ENCODE results near the gene RAB40C. TPM values are rescaled to one million over a fixed set of nuclear protein-coding genes. Genes with fewer than 3 reads are reported as not detected.
A peak's percentile ranks its signal among the peaks of the same experiment; 100 is the strongest.

RAB40C gene
- total RNA-seq, 1 donor from 2014 or later: 20.0 TPM

DNA sequence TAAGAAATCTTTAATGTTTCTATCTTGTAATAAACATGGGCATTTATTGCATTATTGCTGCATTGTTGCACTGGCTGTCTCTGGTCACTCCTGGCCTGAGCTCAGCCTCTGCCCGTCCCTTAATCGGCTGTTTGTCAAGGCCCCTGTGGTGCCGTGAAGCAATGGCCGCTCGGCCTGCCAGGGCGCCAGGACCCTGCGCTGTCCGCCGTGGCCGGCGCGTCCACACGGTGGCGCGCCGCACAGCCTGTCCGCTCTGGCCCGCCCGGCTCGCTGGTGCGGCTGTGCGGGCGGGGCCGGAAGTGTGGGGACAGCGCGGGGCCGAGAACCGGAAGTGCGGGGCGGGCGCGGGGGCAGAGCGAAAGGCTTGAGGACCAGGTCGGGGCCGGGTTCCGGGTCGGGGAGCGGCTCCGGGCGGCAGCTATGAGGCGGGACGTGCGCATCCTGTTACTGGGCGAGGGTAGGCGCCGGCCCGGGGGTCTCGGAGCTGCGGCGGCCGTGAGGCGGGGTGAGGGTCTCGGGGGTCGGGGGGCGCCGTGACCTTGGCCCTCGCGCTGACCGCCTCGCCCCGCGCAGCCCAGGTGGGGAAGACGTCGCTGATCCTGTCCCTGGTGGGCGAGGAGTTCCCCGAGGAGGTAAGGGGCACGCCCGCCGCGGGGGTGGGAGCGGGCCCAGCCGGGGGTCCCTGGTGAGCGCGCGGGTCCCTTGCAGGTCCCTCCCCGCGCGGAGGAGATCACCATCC lies 78.1 kb downstream of the RAB40C start, which contains the start of gene RHOT2:
Gene RHOT2, plus strand, starts transcription at position 353 of the 739 bp plus-strand sequence. Its CDS starts 68 bp downstream, at position 421.
- Mint-ChIP-seq H3K27ac (ENCODE audit: unreplicated experiment) (peak within 1 kb of the TSS; percentile 89), H3K9me3 (ENCODE audit: unreplicated experiment) (no peaks in the 10 kb centered on the region), H3K4me1 (ENCODE audit: unreplicated experiment) (peaks cover 5% of the 10 kb centered on the region), H3K36me3 (ENCODE audit: unreplicated experiment) (peaks cover 4% of the 10 kb centered on the region), H3K27me3 (ENCODE audit: unreplicated experiment) (no peaks in the 10 kb centered on the region), H3K4me3 (ENCODE audit: unreplicated experiment) (peak within 1 kb of the TSS; percentile 76)
- TF ChIP-seq, protein P1, sequence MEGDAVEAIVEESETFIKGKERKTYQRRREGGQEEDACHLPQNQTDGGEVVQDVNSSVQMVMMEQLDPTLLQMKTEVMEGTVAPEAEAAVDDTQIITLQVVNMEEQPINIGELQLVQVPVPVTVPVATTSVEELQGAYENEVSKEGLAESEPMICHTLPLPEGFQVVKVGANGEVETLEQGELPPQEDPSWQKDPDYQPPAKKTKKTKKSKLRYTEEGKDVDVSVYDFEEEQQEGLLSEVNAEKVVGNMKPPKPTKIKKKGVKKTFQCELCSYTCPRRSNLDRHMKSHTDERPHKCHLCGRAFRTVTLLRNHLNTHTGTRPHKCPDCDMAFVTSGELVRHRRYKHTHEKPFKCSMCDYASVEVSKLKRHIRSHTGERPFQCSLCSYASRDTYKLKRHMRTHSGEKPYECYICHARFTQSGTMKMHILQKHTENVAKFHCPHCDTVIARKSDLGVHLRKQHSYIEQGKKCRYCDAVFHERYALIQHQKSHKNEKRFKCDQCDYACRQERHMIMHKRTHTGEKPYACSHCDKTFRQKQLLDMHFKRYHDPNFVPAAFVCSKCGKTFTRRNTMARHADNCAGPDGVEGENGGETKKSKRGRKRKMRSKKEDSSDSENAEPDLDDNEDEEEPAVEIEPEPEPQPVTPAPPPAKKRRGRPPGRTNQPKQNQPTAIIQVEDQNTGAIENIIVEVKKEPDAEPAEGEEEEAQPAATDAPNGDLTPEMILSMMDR (IDR thresholded peaks at IDR 0.05): peak; percentile 94
- DNase-seq (ENCODE audit: extremely low spot score, unreplicated experiment): peak; percentile 98

DNA sequence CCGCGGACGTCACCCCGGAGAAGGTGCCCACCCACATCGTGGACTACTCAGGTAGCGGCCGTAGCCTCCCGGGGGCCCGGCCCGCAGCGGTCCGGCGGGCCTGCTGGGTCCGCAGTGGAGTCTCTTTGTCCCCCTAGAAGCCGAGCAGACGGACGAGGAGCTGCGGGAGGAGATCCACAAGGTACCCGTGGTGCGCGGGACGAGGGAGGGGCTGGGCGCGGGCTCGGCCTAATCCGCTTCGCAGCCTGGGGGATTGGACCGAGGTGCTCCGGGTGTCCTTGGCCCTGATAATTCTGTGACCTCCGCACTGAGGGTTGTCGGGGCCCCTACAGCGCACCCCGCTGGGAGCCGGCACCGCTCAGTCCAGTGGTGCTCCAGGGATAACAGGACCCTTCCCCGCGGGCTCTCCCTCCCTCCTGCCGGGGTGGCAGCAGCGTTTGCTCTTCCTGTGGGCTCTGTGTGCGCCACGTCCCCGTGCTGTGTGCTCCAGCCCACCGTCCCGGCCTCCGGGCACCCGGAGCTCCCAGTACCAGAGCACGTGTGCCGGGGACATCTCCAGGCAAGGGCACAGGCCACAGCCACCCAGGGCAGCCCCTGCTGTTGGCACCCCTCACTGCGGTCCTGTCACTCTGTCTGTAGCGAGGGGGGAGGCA lies 78.8 kb downstream of the RAB40C start:
- Mint-ChIP-seq H3K4me1 (ENCODE audit: unreplicated experiment) (peaks cover 5% of the 10 kb centered on the region), H3K9me3 (ENCODE audit: unreplicated experiment) (no peaks in the 10 kb centered on the region), H3K36me3 (ENCODE audit: unreplicated experiment) (peaks cover 5% of the 10 kb centered on the region), H3K4me3 (ENCODE audit: unreplicated experiment) (peak overlapping the region; percentile 76), H3K27ac (ENCODE audit: unreplicated experiment) (no peak overlapping the region), H3K27me3 (ENCODE audit: unreplicated experiment) (no peaks in the 10 kb centered on the region)
- DNase-seq (ENCODE audit: extremely low spot score, unreplicated experiment): no peak
- TF ChIP-seq, protein P1 (IDR thresholded peaks at IDR 0.05): no peak

DNA sequence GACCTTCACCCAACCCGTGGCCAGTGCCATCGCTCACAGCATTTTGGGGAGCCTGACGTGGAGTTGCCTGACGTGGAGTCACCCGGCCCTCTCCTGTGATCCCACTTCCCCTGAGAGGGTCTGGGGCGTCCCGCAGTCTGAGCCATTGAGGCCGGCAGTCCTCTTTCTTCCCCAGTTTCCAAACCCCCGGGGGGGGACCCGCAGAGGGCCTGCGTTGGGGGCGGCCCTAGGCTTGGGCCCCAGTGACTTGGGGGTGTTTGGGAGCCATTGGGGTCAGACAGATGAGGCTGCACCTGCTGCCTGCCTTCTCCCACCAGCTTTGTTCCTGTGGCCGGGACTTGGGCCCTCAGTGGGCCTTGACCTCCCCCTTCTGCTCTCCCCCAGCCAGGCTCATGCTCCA lies 79.8 kb downstream of the RAB40C start:
- H3K4me1 Mint-ChIP-seq (ENCODE audit: unreplicated experiment): peaks cover 6% of the 10 kb centered on the region
- no peak overlapping the region for H3K27ac Mint-ChIP-seq (ENCODE audit: unreplicated experiment)
- TF ChIP-seq, protein P1 (IDR thresholded peaks at IDR 0.05): no peak
- H3K4me3 Mint-ChIP-seq (ENCODE audit: unreplicated experiment): peak overlapping the region; percentile 76
- no peaks in the 10 kb centered on the region for H3K9me3 Mint-ChIP-seq (ENCODE audit: unreplicated experiment)
- H3K36me3 Mint-ChIP-seq (ENCODE audit: unreplicated experiment): peaks cover 5% of the 10 kb centered on the region
- no peak for DNase-seq (ENCODE audit: extremely low spot score, unreplicated experiment)
- H3K27me3 Mint-ChIP-seq (ENCODE audit: unreplicated experiment): no peaks in the 10 kb centered on the region

DNA sequence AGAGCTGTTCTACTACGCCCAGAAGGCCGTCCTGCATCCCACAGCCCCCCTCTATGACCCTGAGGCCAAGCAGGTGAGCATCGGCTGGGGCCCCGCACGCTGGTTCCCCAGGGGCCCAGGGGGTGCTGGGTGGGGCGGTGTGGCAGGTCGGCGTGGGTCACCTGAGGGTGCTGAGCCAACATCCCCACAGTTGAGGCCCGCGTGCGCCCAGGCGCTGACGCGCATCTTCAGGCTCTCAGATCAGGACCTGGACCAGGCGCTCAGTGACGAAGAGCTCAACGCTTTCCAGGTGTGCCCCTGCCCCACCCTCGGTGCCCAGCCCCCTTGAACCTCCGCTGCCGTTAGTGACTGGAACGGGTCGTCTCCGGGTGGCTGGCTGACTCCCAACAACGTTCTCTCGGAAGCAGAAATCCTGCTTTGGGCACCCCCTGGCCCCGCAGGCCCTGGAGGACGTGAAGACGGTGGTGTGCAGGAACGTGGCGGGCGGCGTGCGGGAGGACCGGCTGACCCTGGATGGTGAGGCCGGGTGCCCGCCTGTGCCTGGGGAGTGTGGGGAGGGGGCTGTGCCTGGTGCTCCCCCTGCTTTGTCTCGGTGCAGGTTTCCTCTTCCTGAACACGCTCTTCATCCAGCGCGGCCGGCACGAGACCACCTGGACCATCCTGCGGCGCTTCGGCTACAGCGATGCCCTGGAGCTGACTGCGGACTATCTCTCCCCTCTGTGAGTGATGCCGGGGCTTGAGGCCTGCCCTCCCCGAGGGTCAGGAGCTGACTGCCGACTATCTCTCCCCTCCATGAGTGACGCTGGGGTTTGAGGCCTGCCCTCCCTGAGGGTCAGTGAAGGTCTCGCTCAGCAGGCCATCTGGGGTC lies 80.9 kb downstream of the RAB40C start:
- TF ChIP-seq, protein P1 (IDR thresholded peaks at IDR 0.05): no peak
- no peak for DNase-seq (ENCODE audit: extremely low spot score, unreplicated experiment)
- Mint-ChIP-seq H3K4me3 (ENCODE audit: unreplicated experiment) (no peak overlapping the region), H3K27ac (ENCODE audit: unreplicated experiment) (no peak overlapping the region), H3K36me3 (ENCODE audit: unreplicated experiment) (peaks cover 5% of the 10 kb centered on the region), H3K27me3 (ENCODE audit: unreplicated experiment) (no peaks in the 10 kb centered on the region), H3K4me1 (ENCODE audit: unreplicated experiment) (peaks cover 12% of the 10 kb centered on the region), H3K9me3 (ENCODE audit: unreplicated experiment) (no peaks in the 10 kb centered on the region)
